GM19328 (cell line): Measurements from ENCODE around the gene HELB.

Experiments used
- ATAC-seq: cut with Tn5 transposase; IDR thresholded peaks from one replicate; pipeline ENCODE4 v1.9.1; 2021; ENCODE audit warnings: mild to moderate bottlenecking, moderate library complexity; ENCODE audit not compliant: unreplicated experiment

HELB gene

GRCh38 chr12:66359300-66359699 is 57.0 kb downstream of the HELB start:
- ATAC-seq: no peak

- ATAC-seq: no peak
These were observed 59.4 kb downstream of the HELB start for GRCh38 chr12:66361703-66362102.

- ATAC-seq: no peak
These were observed 63.6 kb downstream of the HELB start for GRCh38 chr12:66365718-66366490.

- ATAC-seq: no peak
These were observed 64.8 kb downstream of the HELB start for GRCh38 chr12:66367015-66367667.

- ATAC-seq: no peak
These were observed 69.7 kb downstream of the HELB start for GRCh38 chr12:66371982-66372381.

GRCh38 chr12:66375560-66375959 is 73.3 kb downstream of the HELB start:
- no peak for ATAC-seq

GRCh38 chr12:66379616-66380015 is 77.3 kb downstream of the HELB start:
- no peak for ATAC-seq

GRCh38 chr12:66380769-66381535 is 78.7 kb downstream of the HELB start:
- no peak for ATAC-seq

- ATAC-seq: no peak
These were observed 84.8 kb downstream of the HELB start for GRCh38 chr12:66387117-66387516.
